NCI-H146 treated with DMSO at 0.1 percent for 48 hours (cell line): ENCODE measurements around the gene KIAA0319L.

ENCODE experiments used
- DNase-seq: peaks from one replicate; lab custom pipeline; 2025; ENCODE audit not compliant: unreplicated experiment; lab: John Stamatoyannopoulos, UW

Gene KIAA0319L

GRCh38 chr1:35539073-35539823, 18.0 kb downstream of the KIAA0319L start:
- no peak for DNase-seq

GRCh38 chr1:35537806-35538205, 19.4 kb downstream of the KIAA0319L start:
- no peak for DNase-seq

DNA sequence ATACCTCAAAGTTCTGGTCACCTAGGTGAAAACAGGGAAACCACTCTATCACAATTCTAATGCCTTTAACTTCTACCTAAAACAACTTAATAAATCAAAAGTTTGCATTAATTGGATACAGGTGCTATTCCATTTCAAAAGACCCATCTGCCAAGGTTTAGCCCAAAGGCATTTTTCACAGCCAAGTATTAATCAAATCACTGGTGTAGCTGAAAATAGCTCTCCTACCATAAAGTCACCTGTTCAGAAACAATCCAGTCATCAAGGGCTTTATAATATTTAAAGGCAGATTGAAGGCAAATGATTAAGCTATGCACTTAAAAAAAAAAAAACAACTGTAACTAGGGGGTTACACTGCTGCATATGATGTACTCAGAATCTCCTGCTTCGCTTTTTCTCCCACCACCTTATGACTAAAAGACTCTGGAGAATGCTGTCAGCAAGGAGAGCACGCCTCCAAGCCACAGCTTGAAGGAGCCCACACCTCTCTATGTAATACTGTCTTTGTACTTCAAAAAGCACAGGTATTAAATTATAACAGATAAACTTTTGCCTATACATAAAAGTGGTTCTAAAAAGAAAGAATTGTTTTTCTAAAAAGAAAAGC, 20.5 kb downstream of the KIAA0319L start:
- DNase-seq: no peak

DNA sequence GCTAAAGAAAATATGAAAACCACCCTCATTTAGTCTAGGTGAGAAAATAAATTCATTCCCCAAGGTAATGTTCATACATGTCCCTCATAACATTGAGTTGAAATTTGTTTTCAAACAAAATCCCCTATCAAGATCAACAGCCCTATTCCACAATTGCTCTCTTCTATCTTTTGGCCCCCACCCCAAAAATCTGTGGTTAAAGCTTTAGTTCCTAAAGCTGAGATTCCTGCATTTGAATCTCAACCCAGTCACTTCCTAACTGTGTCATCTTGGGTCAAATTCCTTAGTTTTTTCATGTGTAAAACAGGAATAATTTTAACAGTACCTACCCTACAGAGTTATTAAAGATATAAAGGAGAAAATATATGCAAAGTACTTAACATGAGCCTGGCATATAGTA, 22.0 kb downstream of the KIAA0319L start:
- DNase-seq: no peak

- no peak for DNase-seq
Observed at GRCh38 chr1:35533586-35533985, 23.6 kb downstream of the KIAA0319L start.

DNA sequence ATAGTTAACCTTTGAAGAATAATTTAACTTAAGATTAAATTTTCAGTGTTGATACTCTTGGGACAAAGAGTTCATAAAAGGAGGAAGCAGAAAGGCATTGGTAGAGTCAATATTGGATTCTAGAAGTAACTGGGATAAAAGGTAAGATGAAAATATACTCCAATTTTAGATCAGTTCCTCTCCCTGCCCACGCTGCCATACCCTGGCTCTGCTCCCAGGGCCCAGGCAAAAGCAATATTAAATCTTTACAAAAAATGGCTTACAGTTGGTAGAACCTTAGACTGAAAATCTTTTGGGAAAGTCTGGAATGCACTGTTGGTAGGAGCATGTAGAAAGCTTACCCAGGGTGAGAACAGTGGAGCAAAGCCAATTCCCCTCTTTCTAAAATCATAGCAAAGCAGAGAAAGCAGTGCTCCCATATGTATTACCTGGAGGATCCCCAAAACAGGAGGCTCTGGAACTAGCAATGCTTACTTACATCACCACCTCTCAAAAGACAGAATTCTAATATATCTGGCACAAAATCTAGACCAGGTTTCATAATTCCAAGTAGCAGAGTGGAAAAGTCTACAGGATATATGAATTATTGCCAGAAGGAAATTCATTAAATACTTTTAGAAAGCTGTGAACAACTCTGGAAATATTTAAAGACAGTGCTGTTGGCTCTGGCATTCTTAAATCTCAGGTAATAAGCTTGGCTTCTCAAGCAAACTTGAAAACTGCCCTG, 24.5 kb downstream of the KIAA0319L start:
- DNase-seq: no peak

DNA sequence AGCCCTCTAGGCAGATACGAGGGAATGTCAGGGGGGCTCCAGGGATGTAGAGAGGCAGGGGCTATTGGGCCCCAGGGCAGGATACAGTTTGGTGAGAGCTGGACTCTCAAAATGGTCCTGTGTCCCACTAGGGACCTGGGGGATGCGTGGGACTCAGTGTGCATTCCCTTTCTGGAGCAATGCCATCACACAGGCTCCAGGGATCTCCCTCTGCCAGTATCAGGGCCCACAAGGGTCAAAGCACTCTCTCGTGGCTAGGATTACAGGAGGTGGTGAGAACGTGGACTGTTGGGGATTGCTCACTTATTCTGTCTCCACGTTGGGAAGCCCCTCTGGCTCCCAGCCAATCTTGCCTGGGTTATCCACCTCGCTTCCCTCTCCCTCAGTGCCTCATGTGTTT, 25.8 kb downstream of the KIAA0319L start:
- no peak for DNase-seq

DNA sequence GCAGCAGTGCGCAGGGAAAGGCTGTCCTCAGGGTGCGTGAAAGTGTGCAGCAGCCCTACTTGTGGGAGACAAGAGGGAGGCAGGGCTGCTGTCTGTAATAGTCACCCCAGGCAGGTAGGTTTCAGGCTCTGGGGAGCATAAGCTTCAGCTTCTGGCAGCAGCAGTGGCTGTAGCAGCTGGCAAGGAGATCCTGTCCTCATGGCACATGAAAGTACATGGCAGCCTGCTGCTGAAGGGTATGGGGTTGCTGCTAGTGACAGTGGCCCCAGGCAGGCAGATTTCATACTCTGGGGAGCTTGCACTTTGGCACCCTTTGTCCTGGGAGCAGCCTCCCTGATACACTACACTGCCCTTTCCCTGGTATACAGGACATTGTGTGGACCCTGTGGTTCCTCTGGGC, 26.3 kb downstream of the KIAA0319L start:
- no peak for DNase-seq

DNA sequence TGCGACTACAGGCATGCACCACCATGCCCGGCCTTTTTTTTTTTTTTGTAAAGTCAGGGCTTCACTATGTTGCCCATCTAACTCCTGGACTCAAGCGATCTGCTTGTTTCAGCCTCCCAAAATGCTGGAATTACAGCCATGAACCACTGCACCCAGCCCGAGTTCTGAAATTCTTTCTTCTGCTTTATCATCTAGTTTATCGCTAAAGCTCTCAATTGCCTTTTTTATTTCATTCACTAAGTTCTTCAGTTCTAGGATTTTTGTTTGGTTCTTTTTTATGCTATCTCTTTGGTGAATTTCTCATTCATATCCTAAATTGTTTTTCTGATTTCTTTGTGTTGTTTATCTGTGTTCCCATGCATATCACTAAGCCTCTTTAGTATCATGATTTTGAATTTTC, 27.0 kb downstream of the KIAA0319L start:
- no peak for DNase-seq

DNA sequence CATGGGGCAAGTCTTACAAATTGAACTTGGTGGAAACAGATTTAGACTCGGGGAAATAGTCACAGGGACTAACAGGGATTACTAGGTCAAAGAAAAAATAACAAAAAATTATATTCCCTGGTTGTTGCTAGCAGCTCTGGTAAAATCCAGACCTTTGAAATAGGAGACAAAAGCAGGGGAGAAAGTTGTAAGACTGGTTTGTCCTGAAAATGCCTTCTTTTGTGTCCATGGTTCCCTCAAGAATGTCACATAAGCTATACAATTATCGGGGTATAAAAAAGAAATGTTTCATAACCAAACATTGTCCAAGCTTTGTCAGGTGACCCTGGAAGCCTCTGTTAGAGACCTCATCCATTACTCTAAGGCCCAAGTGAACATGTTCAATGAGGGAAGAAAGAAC, 33.1 kb downstream of the KIAA0319L start:
- no peak for DNase-seq

GRCh38 chr1:35519432-35519831, 37.8 kb downstream of the KIAA0319L start:
- DNase-seq: no peak

GRCh38 chr1:35518183-35518582, 39.0 kb downstream of the KIAA0319L start:
- no peak for DNase-seq

DNA sequence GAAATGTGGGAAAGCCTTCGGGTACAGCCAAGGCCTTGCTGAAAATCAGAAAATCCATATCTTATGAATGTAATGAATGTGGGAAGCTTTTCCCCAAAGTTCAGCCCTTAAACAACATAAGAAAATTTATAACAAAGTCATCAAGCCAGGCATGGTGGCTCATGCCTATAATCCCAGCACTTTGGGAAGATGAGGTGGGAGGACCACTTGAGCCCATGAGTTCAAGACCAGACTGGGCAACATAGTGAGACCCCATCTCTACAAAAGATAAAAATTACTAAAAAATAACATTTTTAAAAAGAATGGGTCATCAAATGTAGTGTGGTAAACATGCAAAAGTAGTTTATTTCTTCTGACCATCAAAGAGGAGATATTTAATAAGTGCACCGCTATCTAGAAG, 45.9 kb downstream of the KIAA0319L start:
- no peak for DNase-seq

DNA sequence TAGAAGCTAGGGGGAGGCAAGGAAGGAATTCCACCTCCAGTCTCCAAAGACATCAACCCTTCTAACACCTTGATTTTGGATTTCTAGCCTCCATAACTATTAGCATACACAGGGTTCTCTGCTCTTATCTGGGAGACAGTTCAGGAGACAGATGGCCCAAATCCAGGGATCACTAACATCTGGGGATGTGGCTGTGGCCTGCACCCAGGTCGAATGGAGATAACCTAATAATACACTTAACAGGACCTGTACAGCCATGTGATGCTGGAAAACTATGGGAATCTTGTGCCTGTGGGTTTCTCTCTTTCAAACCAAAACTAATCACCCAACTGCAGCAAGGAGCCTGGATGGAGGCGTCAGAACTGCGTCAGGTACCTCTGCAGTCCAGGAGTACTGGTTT, 47.6 kb downstream of the KIAA0319L start:
- no peak for DNase-seq

GRCh38 chr1:35507947-35508346, 49.3 kb downstream of the KIAA0319L start:
- DNase-seq: no peak

DNA sequence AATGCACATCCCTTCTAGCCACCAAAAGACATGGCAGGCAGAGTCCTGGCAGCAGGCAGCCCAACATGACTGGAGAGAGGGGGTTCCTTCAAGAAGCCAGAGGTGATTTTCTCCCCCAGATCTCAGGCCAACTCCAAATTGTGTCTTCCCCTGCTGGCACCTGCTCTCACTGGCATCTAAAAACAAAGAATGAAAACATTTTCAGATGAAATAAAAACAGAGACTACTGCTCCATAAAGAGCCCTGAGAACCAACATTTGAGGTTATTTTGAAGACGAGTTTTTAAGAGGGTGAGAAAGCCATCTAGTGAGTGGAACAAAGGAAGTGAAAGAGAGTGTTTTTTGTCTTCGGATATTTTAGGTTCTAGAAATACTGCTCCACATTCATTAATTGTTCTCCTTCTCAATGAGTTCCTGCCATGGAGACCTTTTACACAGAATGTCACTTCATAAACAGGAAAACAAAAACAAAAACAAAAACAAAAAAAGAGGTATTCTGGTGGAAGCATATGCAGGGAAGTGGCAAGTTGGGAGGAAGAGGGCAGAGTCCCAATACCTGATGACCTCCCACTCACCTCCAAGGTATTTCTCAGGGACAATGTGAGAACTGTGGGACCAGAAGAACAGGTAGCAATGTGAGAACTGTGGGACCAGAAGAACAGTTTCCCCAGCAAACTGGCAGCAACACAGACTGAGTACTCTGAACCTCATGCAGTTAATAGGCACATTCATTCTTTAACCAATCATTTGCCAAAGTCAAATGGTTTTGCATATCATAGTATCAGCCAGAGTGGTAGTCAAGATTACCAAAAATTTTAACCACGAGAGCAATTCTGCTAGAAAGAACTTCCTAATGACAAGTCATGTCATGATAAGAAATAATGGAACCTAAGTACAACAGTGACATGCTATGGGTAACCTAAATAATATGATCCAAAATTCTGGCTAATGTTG, 50.0 kb downstream of the KIAA0319L start:
- DNase-seq: no peak

DNA sequence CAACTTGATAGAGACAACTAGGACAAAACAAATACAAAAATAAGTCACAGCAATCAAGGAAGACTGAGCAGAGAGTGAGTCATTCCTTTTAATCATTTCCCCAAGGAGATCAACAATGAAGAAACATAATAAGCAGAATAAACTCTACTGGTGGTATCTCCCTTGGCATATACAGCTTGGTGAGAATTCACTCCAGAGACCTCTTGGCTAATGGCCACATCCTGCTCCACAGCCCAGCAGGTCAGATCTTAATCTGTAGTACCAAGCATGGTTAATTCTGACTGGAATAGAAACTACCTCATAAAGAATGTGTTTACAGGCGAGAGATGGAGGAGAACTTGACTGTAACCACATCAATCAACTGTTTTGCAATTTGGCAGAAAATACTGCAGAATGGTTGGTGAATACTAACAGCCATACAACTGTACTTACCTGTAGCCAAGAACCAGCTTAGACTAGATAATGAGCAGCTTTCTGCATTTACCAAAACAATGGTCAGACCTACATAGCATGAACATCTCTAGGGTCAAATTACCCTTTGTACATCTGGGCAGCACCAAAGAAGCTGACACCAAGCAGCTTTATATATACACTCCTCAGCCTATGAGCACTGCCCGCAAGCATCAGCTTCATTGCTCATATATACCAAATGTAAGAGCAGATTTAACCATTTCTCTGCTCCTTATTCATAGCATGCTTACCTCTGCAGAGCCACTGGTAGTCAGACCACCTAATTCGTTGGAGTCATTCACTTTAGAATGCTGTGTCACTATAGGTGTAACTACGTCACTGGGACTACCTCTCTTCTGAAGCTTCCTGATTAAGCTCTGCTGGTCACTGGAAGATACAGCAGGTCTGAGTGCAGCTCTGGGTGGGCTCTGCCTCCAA, 51.0 kb downstream of the KIAA0319L start:
- no peak for DNase-seq

- DNase-seq: no peak
Observed at GRCh38 chr1:35502242-35502641, 55.0 kb downstream of the KIAA0319L start.

GRCh38 chr1:35500439-35500838, 56.8 kb downstream of the KIAA0319L start:
- DNase-seq: no peak

DNA sequence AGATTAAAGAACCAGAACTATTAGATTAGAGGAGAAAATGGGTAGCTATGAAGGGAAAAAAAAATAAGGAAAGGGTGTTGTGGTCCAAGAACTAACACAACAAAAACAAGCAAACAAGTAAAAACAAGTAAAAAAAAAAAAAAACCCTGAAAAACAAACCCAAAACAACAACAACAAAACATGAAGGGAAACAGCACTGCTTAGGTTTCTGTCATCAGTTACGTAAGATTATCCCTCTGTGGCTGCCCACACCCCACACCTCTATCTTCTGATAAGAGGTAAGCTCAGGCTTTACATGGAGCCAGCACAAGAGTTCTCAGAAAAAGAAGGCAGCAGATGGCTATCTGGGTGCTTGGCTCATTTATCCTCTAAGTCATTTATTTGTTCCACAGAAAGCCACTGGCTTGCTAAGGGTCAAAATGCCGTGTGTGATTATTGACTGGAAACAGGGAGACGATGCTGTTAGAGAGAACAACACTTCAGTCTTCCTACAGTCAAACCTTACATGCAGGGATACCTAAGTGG, 57.5 kb downstream of the KIAA0319L start:
- DNase-seq: no peak
